GM12878 (cell line): ENCODE data around the gene TBCD. TPM values are rescaled to one million over a fixed set of nuclear protein-coding genes. Genes with fewer than 3 reads are reported as not detected.

Experiments
- BHLHE40 ChIP-seq, 2 experiments: fragments of 450-650 bp in 1 of 2; IDR thresholded peaks; 2 replicates each; pipeline ENCODE4 v1.6.1; 2011 to 2017; ENCODE audit warnings: low read depth in 2 of 2, borderline replicate concordance in 1 of 2, improper control_type of control experiment in 1 of 2, low read length in 1 of 2, mild to moderate bottlenecking in 1 of 2
- CEBPB ChIP-seq, 2 experiments: fragments of 150-350 bp in 1 of 2; IDR thresholded peaks; 2 replicates each; pipeline ENCODE4 v1.6.1; 2012 to 2014; ENCODE audit warnings: low read depth in 2 of 2, low read length in 2 of 2, borderline replicate concordance in 1 of 2, inconsistent platforms in 1 of 2
- CREB1 ChIP-seq: IDR thresholded peaks from 2 replicates; pipeline ENCODE4 v1.6.1; 2012; ENCODE audit warnings: low read depth, mild to moderate bottlenecking, inconsistent platforms
- CREM ChIP-seq: IDR thresholded peaks from 2 replicates; pipeline ENCODE4 v1.6.1; 2014; ENCODE audit warnings: antibody characterized with exemption, low read depth
- ETV6 ChIP-seq, 2 experiments: fragments of 450-650 bp in 1 of 2; IDR thresholded peaks in 1 of 2; conservative IDR thresholded peaks in 1 of 2; 2 replicates each; pipeline ENCODE4 v1.6.1; 2014; ENCODE audit warnings: antibody characterized with exemption in 1 of 2, borderline replicate concordance in 1 of 2, low read depth in 1 of 2, mild to moderate bottlenecking in 1 of 2, moderate library complexity in 1 of 2
- FOS ChIP-seq: IDR thresholded peaks from 3 replicates; pipeline ENCODE4 v1.6.1; 2011; ENCODE audit warnings: borderline replicate concordance; ENCODE audit not compliant: insufficient read length; ENCODE audit errors: extremely low read depth
- IKZF2 ChIP-seq, 2 experiments: fragments of 450-650 bp; IDR thresholded peaks; 2 replicates each; pipeline ENCODE4 v1.6.1; 2017; ENCODE audit warnings: mild to moderate bottlenecking in 2 of 2, moderate library complexity in 2 of 2
- NFIC ChIP-seq: IDR thresholded peaks from 2 replicates; pipeline ENCODE4 v1.6.1; 2012; ENCODE audit warnings: low read depth, mild to moderate bottlenecking, inconsistent platforms, low read length, moderate library complexity
- NR2C2 ChIP-seq: IDR thresholded peaks from 2 replicates; pipeline ENCODE4 v1.6.1; 2011; ENCODE audit warnings: borderline replicate concordance, low read depth; ENCODE audit not compliant: control insufficient read depth, insufficient read length
- NRF1 ChIP-seq: conservative IDR thresholded peaks from 2 replicates; pipeline ENCODE4 v1.6.1; 2011; ENCODE audit warnings: mild to moderate bottlenecking, low read depth, low read length, improper control_type of control experiment
- RBBP5 ChIP-seq: fragments of 200-600 bp; sonication (generic); conservative IDR thresholded peaks from 2 replicates; pipeline ENCODE4 v1.6.1; 2016
- SMC3 ChIP-seq: IDR thresholded peaks from 2 replicates; pipeline ENCODE4 v1.6.1; 2011; ENCODE audit warnings: low read length, improper control_type of control experiment, borderline replicate concordance
- ZZZ3 ChIP-seq: IDR thresholded peaks from 2 replicates; pipeline ENCODE4 v1.6.1; 2011; ENCODE audit warnings: low read depth; ENCODE audit not compliant: control insufficient read depth, insufficient read length
- polyA plus RNA-seq, 11 experiments: library from polyadenylated mRNA; depleted of rRNA in 4 of 11; unstranded in 6 of 11; stranded (reverse) in 5 of 11; fragments of >200 nt; fragmentation: Nextera tagmentation in 4 of 11; fragmentation: Illumina TruSeq in 1 of 11; extraction: Ambion mirVana in 4 of 11; extraction: Trizol in 1 of 11; gene quantifications; 1 replicate in 1 of 11; 2 replicates in 10 of 11; pipeline versions ENCODE4 v1.2.1 to v1.2.3, GENCODE V29; 2011 to 2016; ENCODE audit warnings: inconsistent platforms in 2 of 11, missing spikeins in 2 of 11, low read depth in 1 of 11
- total RNA-seq, 4 experiments: library from RNA; depleted of rRNA in 3 of 4; stranded (reverse); fragments of >200 nt in 3 of 4; fragmentation: Illumina TruSeq in 1 of 4; extraction: Trizol in 1 of 4; gene quantifications; 2 replicates each; pipeline versions ENCODE4 v1.2.1 to v1.2.3, GENCODE V29; 2013 to 2021

Gene TBCD
- total and polyA plus RNA-seq, 10 of the 15 experiments (the other 5 are each of a cell fraction or from before 2014, with no cell fraction given): 10.3 to 114 (median 52.4) TPM

- TF ChIP-seq CEBPB (IDR thresholded peaks at IDR 0.05; ENCODE audit: borderline replicate concordance in 1 of 2, low read depth in 2 of 2, low read length in 2 of 2) (no peak), SMC3 (no peak), ZZZ3 (no peak), IKZF2 (IDR thresholded peaks at IDR 0.05) (peak; percentile 77 to 81), CREB1 (peak; percentile 57; the same call in 1 of the 2 replicates), BHLHE40 (IDR thresholded peaks at IDR 0.05; ENCODE audit: borderline replicate concordance in 1 of 2, low read depth in 2 of 2, low read length in 1 of 2) (peak; percentile 22 to 63; a peak in 1 of 4 replicates), ETV6 (conservative IDR thresholded peaks at IDR 0.05 in 1 of 2, IDR thresholded peaks at IDR 0.05 in 1 of 2; ENCODE audit: borderline replicate concordance in 1 of 2, low read depth in 1 of 2) (peak in 1 of 2 experiments; percentile 84; a peak in 2 of 4 replicates), NFIC (peak; percentile 44; the same call in 1 of the 2 replicates), CREM (0 out of 2 replicates have a peak, but pooled peaks have one; percentile 45), NR2C2 (no peak), RBBP5 (no peak), FOS (no peak), NRF1 (no peak)
Measured at GRCh38 chr17:82871056-82871775, 119.4 kb downstream of the TBCD start (continued).
